ENCODE data around the gene TRIM17. TPM values are rescaled to one million over a fixed set of nuclear protein-coding genes. Genes with fewer than 3 reads are reported as not detected.

Gene TRIM17
- total RNA-seq, 2 donors from 2014 or later = 0.56 TPM; not detected in 1

DNA sequence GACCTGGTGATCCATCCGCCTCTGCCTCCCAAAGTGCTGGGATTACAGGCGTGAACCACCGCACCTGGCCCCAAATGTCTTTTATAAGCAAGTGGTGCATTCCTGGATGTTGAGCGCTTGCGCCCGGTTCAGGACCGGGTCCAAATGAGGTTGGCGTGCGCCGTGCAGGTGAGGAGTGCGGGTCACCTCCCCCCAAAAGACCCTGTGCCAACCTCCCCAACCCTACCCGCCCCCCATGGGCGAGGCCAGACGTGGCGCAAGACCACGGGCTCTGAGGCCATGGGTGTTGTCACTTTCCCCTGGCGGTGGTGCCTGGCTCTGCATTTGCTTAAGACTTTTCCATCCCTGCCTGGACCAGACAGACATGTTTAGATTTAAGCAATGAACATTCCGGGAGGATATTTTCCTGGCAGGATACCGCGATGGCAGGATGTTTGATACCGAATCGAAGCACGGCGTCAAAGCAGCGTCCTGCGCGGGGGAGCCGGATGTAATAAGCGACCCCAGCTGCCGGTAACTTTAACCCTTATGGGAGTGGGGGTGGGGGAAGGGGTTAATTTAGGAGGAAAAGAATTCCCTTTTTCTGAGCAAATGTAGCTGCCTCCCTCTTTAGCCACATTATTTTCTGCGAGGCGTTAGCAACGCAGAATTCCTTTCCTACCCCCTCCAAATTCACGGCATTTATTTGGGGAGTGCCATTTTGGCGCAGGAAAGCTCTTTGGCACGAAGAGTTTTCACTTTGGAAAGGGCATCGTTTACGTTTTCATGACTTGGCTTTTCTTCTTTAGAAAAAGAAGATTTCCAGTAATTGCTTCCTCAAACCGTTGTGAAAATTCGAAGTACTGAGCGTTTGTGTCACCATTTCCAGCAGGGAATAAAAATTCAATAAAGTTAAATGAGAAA is 42.7 kb upstream of the TRIM17 start:
- TF ChIP-seq, protein P1, sequence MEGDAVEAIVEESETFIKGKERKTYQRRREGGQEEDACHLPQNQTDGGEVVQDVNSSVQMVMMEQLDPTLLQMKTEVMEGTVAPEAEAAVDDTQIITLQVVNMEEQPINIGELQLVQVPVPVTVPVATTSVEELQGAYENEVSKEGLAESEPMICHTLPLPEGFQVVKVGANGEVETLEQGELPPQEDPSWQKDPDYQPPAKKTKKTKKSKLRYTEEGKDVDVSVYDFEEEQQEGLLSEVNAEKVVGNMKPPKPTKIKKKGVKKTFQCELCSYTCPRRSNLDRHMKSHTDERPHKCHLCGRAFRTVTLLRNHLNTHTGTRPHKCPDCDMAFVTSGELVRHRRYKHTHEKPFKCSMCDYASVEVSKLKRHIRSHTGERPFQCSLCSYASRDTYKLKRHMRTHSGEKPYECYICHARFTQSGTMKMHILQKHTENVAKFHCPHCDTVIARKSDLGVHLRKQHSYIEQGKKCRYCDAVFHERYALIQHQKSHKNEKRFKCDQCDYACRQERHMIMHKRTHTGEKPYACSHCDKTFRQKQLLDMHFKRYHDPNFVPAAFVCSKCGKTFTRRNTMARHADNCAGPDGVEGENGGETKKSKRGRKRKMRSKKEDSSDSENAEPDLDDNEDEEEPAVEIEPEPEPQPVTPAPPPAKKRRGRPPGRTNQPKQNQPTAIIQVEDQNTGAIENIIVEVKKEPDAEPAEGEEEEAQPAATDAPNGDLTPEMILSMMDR (IDR thresholded peaks at IDR 0.05) = peak; percentile 60
- no peak for DNase-seq (ENCODE audit: low spot score)
- Histone ChIP-seq H3K9me3 (no peaks in the 10 kb centered on the region), H3K36me3 (no peaks in the 10 kb centered on the region), H3K27me3 (replicated peaks; ENCODE audit: insufficient read depth) (peaks cover 19% of the 10 kb centered on the region), H3K4me3 (peak overlapping the region; percentile 71), H3K27ac (no peak overlapping the region), H3K4me1 (ENCODE audit: control insufficient read depth in 1 of 2, low read depth in 2 of 2) (peaks cover 3 to 31% of the 10 kb centered on the region in 2 donors)
- no peak for ATAC-seq (ENCODE audit: insufficient number of reproducible peaks, low FRiP score, low read depth)

DNA sequence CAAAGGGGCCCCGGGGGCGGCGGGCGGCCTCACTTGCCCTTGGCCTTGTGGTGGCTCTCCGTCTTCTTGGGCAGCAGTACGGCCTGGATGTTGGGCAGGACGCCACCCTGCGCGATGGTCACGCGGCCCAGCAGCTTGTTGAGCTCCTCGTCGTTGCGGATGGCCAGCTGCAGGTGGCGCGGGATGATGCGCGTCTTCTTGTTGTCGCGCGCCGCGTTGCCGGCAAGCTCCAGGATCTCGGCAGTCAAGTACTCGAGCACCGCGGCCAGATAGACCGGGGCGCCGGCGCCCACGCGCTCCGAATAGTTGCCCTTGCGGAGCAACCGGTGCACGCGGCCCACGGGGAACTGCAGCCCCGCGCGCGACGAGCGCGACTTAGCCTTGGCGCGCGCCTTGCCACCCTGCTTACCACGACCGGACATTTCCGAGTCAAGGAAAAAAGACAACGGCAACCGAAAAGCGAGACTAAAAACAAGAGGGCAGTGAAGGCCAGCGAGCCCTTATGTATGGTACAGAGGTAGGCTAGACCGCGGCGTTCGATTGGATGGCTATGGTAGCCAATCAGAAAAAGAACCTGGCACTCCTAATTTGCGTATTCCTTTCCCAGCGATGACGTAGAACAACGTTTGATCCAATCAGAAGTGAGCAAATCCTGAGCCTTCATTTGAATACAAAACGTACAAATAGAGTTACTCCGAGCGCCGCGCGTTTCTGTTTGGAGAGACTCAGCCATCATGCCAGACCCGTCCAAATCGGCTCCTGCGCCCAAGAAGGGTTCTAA is 40.9 kb upstream of the TRIM17 start:
- Histone ChIP-seq H3K4me1 (ENCODE audit: control insufficient read depth in 1 of 2, low read depth in 2 of 2) (peaks cover 3 to 27% of the 10 kb centered on the region in 2 donors), H3K9me3 (no peaks in the 10 kb centered on the region), H3K27ac (peak overlapping the region; percentile 20 to 27), H3K36me3 (no peaks in the 10 kb centered on the region), H3K4me3 (peak overlapping the region; percentile 71), H3K27me3 (replicated peaks; ENCODE audit: insufficient read depth) (peaks cover 5% of the 10 kb centered on the region)
- ATAC-seq (ENCODE audit: insufficient number of reproducible peaks, low FRiP score, low read depth) = peak; percentile 47
- TF ChIP-seq, protein P1 (IDR thresholded peaks at IDR 0.05) = no peak
- DNase-seq (ENCODE audit: low spot score) = peak; percentile 62

DNA sequence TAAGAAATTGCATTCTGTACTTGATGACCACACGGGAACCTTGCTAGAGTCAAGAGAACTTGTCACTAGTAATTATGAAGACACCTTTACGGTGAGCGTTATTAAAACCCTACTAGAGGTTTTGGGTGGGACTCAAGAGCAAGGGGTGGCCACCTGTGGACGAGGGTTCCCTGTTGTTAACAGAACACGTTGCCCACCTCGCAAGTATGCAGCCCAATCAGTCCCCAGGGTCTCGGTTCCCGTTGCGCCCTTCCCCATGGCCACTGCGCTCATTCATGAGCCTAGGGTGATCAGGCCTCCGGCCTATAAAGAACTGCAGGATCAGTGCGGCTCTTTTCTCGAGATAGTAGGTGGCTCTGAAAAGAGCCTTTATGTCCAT is 40.3 kb upstream of the TRIM17 start:
- DNase-seq (ENCODE audit: low spot score) = no peak
- Histone ChIP-seq H3K4me1 (ENCODE audit: control insufficient read depth in 1 of 2, low read depth in 2 of 2) (peaks cover 3 to 27% of the 10 kb centered on the region in 2 donors), H3K4me3 (peak overlapping the region; percentile 71), H3K9me3 (no peaks in the 10 kb centered on the region), H3K27ac (peak overlapping the region; percentile 20 to 27), H3K27me3 (replicated peaks; ENCODE audit: insufficient read depth) (peaks cover 4% of the 10 kb centered on the region), H3K36me3 (no peaks in the 10 kb centered on the region)
- no peak for ATAC-seq (ENCODE audit: insufficient number of reproducible peaks, low FRiP score, low read depth)
- TF ChIP-seq, protein P1 (IDR thresholded peaks at IDR 0.05) = no peak

DNA sequence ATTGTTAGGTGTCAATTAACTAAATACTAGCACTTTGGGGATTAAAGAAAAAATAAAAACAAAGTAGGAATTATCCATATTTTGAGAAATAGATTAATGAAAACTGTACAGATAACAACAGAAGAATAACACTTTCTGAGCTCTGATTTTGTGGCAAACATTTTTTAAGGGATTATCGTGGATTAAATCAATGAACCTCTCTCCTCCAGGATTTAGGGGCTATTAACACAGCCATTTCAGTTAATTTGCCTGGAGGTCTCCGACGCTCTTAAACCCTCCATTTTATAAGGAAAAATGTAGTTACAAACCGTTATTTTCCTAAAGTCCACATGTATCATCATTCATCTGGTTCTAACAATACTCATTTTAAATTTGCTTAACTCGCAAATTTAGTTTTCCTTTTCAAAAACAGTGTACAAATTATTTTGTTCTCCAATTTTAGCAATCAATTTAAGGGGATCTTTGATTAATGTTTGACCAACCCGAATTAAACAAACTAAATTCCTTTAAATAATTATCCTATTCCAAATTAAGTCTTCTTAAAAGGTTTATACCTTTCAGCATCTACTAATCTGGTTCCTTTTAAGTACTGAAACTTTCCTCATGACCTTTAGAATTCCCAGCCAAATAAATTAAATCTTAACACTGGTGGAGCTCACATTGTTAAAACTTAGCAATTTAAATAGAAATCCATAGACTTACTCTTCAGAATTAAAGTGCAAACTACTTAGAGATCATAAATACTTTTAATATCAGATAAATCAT is 39.8 kb upstream of the TRIM17 start:
- ATAC-seq (ENCODE audit: insufficient number of reproducible peaks, low FRiP score, low read depth) (no peak), DNase-seq (ENCODE audit: low spot score) (no peak)
- TF ChIP-seq, protein P1 (IDR thresholded peaks at IDR 0.05) = no peak
- Histone ChIP-seq H3K9me3 (no peaks in the 10 kb centered on the region), H3K36me3 (no peaks in the 10 kb centered on the region), H3K27ac (peak overlapping the region in 1 of 2 donors; percentile 20), H3K4me1 (ENCODE audit: control insufficient read depth in 1 of 2, low read depth in 2 of 2) (peaks cover 3 to 27% of the 10 kb centered on the region in 2 donors), H3K27me3 (replicated peaks; ENCODE audit: insufficient read depth) (peaks cover 4% of the 10 kb centered on the region), H3K4me3 (peak overlapping the region; percentile 71)
